ENCODE data around the gene RNF220. TPM values are rescaled to one million over a fixed set of nuclear protein-coding genes. Genes with fewer than 3 reads are reported as not detected.

The RNF220 gene
- total RNA-seq, 1 donor from 2014 or later = 84.4 TPM

- TF ChIP-seq, protein P1, sequence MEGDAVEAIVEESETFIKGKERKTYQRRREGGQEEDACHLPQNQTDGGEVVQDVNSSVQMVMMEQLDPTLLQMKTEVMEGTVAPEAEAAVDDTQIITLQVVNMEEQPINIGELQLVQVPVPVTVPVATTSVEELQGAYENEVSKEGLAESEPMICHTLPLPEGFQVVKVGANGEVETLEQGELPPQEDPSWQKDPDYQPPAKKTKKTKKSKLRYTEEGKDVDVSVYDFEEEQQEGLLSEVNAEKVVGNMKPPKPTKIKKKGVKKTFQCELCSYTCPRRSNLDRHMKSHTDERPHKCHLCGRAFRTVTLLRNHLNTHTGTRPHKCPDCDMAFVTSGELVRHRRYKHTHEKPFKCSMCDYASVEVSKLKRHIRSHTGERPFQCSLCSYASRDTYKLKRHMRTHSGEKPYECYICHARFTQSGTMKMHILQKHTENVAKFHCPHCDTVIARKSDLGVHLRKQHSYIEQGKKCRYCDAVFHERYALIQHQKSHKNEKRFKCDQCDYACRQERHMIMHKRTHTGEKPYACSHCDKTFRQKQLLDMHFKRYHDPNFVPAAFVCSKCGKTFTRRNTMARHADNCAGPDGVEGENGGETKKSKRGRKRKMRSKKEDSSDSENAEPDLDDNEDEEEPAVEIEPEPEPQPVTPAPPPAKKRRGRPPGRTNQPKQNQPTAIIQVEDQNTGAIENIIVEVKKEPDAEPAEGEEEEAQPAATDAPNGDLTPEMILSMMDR (IDR thresholded peaks at IDR 0.05) = no peak
- Mint-ChIP-seq H3K4me3 (ENCODE audit: unreplicated experiment) (no peak overlapping the region), H3K36me3 (ENCODE audit: unreplicated experiment) (no peaks in the 10 kb centered on the region), H3K4me1 (ENCODE audit: unreplicated experiment) (peaks cover 2% of the 10 kb centered on the region), H3K27me3 (ENCODE audit: unreplicated experiment) (peaks cover 51% of the 10 kb centered on the region), H3K9me3 (ENCODE audit: unreplicated experiment) (no peaks in the 10 kb centered on the region), H3K27ac (ENCODE audit: unreplicated experiment) (no peak overlapping the region)
- no peak for DNase-seq (ENCODE audit: extremely low spot score, unreplicated experiment)
Observed at GRCh38 chr1:44547361-44547760, 142.3 kb downstream of the RNF220 start.

DNA sequence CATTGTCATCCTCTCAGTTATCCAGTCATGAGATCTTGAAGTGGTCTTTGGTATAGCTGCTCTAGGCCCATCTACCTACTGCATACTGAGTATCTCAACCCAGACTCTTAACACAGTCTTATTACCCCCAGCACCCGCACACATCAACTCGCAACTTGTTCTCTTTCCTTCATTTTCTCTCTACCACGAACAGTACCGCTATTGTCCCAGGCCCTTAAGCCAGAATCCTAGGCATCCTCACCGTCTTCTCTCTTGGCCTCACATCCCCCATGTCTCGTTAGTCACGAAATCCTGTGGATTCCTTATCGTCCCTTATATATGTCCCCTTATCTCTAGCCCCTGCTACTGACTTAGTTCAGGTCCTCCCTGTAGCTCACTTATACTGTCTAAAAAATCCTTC, 142.8 kb downstream of the RNF220 start:
- no peak overlapping the region for H3K4me3 Mint-ChIP-seq (ENCODE audit: unreplicated experiment)
- H3K27ac Mint-ChIP-seq (ENCODE audit: unreplicated experiment) = no peak overlapping the region
- DNase-seq (ENCODE audit: extremely low spot score, unreplicated experiment) = no peak
- peaks cover 2% of the 10 kb centered on the region for H3K4me1 Mint-ChIP-seq (ENCODE audit: unreplicated experiment)
- H3K36me3 Mint-ChIP-seq (ENCODE audit: unreplicated experiment) = no peaks in the 10 kb centered on the region
- peaks cover 48% of the 10 kb centered on the region for H3K27me3 Mint-ChIP-seq (ENCODE audit: unreplicated experiment)
- TF ChIP-seq, protein P1 (IDR thresholded peaks at IDR 0.05) = no peak
- H3K9me3 Mint-ChIP-seq (ENCODE audit: unreplicated experiment) = no peaks in the 10 kb centered on the region

DNA sequence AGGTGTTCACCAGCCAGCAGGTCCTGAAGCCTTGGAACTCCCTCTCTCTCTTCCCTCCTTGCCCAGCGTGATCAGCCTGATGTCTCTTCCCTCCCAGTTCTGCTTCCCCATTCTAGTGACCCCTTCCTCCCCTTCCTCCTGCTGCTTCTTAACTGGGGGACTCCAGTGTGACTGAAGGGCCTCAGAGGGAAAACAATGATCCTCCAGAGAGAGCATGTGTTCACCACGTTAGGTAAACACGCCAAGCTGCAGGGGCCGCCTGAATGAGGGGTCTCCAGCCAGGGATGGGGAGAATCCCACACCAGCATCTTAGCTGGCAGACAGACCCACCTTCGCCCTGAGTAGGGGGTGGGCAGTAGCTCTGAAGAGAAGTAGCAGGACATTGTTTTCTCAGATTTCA, 144.5 kb downstream of the RNF220 start:
- no peak overlapping the region for H3K27ac Mint-ChIP-seq (ENCODE audit: unreplicated experiment)
- DNase-seq (ENCODE audit: extremely low spot score, unreplicated experiment) = no peak
- no peaks in the 10 kb centered on the region for H3K36me3 Mint-ChIP-seq (ENCODE audit: unreplicated experiment)
- no peaks in the 10 kb centered on the region for H3K9me3 Mint-ChIP-seq (ENCODE audit: unreplicated experiment)
- H3K4me1 Mint-ChIP-seq (ENCODE audit: unreplicated experiment) = peaks cover 4% of the 10 kb centered on the region
- TF ChIP-seq, protein P1 (IDR thresholded peaks at IDR 0.05) = no peak
- H3K4me3 Mint-ChIP-seq (ENCODE audit: unreplicated experiment) = no peak overlapping the region
- peaks cover 36% of the 10 kb centered on the region for H3K27me3 Mint-ChIP-seq (ENCODE audit: unreplicated experiment)

DNA sequence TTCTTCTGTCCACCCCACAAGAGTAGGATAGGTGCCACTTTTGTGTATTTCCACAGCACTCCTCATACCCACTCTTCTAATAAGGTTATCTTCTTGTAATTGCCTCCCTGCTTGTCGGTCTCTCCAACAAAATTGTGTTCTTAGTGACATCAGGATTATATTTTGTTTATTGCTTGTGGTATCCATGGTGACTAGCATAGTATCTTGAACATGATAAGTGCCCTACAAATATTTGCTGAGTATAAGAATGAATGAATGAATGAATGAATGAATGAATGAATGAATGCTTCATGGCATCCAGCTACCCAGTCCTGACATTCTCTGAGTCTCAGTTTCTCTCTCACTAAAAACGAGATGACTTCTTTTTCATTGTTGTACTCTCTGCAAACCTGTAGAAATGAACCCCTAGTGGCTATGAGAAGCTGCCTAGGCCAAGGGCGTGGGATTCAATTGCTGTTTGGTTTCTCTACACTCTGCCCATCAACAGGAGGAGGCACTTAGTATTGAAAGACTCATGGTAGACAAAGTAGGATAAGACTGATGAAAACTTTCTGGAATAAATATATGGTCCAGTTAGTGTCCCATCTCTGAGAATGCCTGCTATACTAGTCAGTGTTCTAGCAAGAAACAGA, 148.2 kb downstream of the RNF220 start:
- no peaks in the 10 kb centered on the region for H3K36me3 Mint-ChIP-seq (ENCODE audit: unreplicated experiment)
- H3K4me1 Mint-ChIP-seq (ENCODE audit: unreplicated experiment) = peaks cover 14% of the 10 kb centered on the region
- H3K4me3 Mint-ChIP-seq (ENCODE audit: unreplicated experiment) = no peak overlapping the region
- TF ChIP-seq, protein P1 (IDR thresholded peaks at IDR 0.05) = no peak
- H3K27me3 Mint-ChIP-seq (ENCODE audit: unreplicated experiment) = peaks cover 18% of the 10 kb centered on the region
- DNase-seq (ENCODE audit: extremely low spot score, unreplicated experiment) = no peak
- H3K9me3 Mint-ChIP-seq (ENCODE audit: unreplicated experiment) = no peaks in the 10 kb centered on the region
- no peak overlapping the region for H3K27ac Mint-ChIP-seq (ENCODE audit: unreplicated experiment)

DNA sequence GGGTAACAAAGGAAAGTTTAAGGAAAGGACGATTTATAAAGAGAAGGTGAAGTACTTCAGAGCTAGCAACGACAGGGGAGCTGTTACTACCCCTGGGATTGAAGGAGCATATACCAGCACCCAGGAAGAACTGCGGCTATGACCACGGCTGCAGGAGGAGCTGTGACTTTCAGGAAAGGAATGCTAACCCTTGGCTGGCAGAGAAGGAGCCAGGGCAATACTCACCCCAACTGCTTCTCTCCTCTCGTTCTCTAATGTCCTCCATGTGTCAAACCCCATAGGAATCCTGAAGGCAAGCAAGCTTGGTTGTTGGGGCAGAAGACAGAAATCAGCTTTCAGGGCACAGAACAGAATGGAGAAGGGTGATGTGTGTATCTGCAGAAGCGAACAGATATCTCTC, 148.7 kb downstream of the RNF220 start:
- TF ChIP-seq, protein P1 (IDR thresholded peaks at IDR 0.05) = no peak
- H3K27me3 Mint-ChIP-seq (ENCODE audit: unreplicated experiment) = peaks cover 20% of the 10 kb centered on the region
- H3K4me3 Mint-ChIP-seq (ENCODE audit: unreplicated experiment) = no peak overlapping the region
- peaks cover 14% of the 10 kb centered on the region for H3K4me1 Mint-ChIP-seq (ENCODE audit: unreplicated experiment)
- H3K36me3 Mint-ChIP-seq (ENCODE audit: unreplicated experiment) = no peaks in the 10 kb centered on the region
- H3K9me3 Mint-ChIP-seq (ENCODE audit: unreplicated experiment) = no peaks in the 10 kb centered on the region
- DNase-seq (ENCODE audit: extremely low spot score, unreplicated experiment) = no peak
- H3K27ac Mint-ChIP-seq (ENCODE audit: unreplicated experiment) = no peak overlapping the region

All from osteocyte (in vitro differentiated cells).